ENCODE results near the gene PHLDA3.
A peak's percentile ranks its signal among the peaks of the same experiment; 100 is the strongest.

Gene PHLDA3

DNA sequence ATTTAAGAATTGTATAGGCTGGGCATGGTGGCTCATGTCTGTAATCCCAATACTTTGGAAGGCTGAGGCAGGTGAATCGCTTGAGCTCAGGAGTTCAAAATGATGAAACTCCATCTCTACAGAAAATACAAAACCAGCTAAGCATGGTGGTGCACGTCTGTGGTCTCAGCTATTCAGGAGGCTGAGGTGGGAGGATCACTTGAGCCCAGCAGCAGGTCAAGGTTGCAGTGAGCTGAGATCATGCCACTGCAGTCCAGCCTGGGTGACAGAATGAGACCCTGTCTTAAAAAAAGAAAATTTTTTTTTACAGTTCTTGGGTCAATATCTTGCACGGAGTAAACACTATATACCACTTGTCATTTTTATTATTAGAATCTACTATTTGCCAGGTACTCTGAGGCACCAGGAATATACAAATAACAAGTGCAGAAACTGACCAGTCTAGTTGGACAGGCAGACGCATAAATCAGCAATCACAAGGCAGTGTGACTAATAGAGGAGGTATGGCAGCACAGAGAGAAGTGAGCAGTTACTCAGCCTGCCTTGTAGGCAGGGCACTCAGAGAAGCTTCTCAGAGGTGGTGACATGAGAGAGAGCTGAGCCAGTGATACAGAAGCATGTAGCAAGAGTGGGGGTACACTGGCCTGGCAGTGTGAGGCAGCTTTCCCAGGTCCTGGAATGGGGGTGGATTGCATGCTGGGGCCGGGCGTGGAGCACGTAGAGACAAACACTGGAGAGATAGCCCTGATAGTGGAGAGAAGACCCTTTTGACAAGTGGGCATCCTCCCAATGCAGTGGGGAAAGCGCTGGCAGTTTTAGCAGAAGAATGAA is 8.0 kb downstream of the PHLDA3 start:
- peak; percentile 91 for DNase-seq

DNA sequence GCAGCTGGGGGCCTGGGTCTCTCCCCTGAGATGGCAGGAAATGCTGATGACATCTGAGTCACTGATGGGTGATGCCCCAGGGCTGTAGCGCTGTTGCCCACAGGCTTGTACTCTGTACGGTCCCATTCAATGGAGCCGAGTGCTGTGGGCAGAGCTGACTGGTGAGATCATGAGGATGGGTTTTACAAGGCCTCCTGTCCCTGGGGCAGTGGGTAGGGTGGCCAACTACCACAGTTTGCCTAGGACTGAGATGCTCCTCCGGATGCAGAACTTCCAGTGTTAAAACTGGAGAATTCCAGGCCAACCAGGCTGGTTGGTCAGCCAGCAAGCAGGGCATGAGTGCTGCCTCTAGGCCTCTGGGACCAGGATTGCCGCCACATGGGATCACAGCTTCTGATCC is 9.2 kb downstream of the PHLDA3 start:
- DNase-seq = no peak

GRCh38 chr1:201459052-201459451 is 9.9 kb downstream of the PHLDA3 start:
- DNase-seq = no peak

GRCh38 chr1:201457508-201457960 is 11.5 kb downstream of the PHLDA3 start:
- DNase-seq = no peak

DNA sequence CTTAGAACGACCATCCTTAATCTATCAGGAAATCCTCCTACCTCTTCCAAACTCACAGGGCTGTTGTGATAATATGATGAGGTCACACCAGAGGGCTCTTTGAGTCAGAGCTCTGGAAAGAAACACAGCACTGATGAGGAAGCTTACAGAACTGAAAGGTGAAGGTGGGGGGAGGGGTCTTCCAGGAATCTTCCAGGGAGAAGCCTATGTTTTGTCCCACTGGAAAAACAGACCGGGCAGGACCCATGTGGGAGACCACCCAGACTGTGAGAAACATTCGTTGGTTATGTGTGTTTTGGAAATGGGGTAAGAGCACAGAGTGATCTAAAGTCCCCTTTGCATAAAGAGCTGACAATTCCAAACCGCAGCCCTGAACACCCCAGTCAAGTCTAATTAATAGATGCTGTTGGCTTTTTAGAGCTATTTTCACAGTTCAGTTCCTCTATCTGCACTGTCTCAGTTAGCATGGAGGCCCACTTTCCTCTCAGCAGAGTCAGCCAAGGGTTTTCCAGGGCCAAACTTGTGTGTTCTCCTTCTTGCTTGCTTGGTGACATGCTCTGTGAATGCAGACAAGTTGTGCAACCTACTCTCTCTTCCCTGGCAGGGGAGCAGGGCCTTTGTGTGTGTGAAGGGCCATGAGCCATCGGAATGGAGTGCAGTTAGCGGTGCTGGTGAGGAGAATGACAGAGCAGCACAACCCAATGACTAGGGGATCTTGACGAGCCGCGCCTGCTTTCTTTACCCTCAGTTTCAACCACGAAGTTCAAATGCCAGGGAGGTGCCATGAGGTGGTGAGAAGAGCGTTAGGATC is 12.3 kb downstream of the PHLDA3 start:
- peak; percentile 33 for DNase-seq

DNA sequence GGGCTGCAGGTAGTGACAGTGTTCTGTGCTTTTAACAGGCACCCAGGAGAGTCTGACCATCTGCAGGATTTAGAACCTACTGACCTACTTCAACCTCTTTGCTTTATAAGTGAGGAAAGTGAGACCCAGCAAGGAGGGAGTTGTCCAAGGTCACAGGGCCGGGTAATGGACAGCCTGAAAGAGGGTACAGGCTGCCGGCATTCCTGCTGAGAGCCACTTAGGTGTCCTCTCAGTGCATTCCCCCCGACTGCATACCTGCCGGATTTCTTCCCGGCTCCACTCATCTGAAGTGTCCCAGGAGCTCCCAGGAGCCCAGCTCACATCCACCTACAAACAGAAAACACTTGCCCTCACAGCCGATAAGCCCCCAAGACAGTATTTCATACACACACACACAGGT is 13.9 kb downstream of the PHLDA3 start:
- DNase-seq = no peak

- no peak for DNase-seq
Measured at GRCh38 chr1:201454608-201455007, 14.4 kb downstream of the PHLDA3 start.

- DNase-seq = no peak
Measured at GRCh38 chr1:201452866-201453265, 16.1 kb downstream of the PHLDA3 start.

GRCh38 chr1:201450721-201451291 is 18.2 kb downstream of the PHLDA3 start:
- DNase-seq = no peak

GRCh38 chr1:201448990-201449389 is 20.0 kb downstream of the PHLDA3 start:
- no peak for DNase-seq

- DNase-seq = peak; percentile 84
Measured at GRCh38 chr1:201447903-201448871, 20.8 kb downstream of the PHLDA3 start.

DNA sequence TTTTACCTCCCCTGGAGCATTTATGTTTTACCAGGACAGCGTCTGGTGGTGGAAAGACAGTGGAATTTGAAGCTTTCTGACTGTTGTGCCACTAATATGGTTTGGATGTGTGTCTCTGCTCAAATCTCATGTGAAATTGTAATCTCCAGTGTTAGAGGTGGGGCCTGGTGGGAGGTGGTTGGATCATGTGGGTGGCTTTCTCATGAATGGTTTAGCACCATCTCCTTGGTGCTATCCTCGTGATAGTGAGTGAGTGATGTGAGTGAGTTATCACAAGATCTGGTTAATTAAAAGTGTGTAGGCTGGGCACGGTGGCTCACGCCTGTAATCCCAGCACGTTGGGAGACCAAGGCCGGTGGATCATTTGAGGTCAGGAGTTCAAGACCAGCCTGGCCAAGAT is 23.7 kb downstream of the PHLDA3 start:
- DNase-seq = no peak

DNA sequence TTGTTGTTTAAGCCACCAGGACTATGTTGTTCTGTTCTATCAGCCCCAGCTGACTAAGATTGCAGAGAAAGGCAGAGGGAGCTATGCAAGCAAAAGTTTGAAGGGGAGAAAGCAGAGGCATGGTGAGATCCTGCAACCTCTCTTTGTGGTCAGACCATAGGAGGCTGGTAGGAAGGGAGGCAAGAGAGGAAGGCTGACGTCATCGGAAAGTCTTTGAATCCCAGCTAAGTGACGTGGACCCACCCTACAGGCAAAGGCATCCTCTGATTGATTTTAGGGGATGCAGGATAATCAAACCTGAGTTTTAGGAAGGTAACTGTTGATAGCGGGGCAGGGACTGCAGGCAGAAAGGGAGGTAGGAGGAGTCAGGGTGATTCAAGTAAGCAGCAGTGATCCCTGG is 24.2 kb downstream of the PHLDA3 start:
- DNase-seq = no peak

- no peak for DNase-seq
Measured at GRCh38 chr1:201443747-201444146, 25.2 kb downstream of the PHLDA3 start.

- no peak for DNase-seq
Measured at GRCh38 chr1:201436969-201437368, 32.0 kb downstream of the PHLDA3 start.

DNA sequence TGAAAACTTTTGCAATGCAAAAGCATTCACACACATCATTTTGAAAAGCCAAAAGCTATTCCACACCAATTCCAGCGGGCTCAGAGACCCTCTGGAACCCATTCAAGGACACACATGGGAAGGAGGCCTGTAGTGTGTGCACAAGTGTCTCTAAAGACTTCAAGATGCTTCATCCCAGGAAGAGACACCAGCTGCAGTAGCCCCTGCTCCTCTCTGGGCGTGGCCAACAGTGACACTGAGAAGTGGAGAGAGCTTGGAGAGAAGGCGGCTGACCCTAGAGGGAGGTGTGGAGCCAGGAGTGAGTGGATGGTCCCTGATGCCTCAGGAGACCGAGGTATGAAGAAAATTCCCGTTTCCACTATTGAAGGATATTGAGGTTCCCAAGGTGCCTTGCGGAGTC is 32.6 kb downstream of the PHLDA3 start:
- DNase-seq = peak; percentile 28

GRCh38 chr1:201434266-201434665 is 34.7 kb downstream of the PHLDA3 start:
- DNase-seq = no peak

- no peak for DNase-seq
Measured at GRCh38 chr1:201433609-201434008, 35.4 kb downstream of the PHLDA3 start.

DNA sequence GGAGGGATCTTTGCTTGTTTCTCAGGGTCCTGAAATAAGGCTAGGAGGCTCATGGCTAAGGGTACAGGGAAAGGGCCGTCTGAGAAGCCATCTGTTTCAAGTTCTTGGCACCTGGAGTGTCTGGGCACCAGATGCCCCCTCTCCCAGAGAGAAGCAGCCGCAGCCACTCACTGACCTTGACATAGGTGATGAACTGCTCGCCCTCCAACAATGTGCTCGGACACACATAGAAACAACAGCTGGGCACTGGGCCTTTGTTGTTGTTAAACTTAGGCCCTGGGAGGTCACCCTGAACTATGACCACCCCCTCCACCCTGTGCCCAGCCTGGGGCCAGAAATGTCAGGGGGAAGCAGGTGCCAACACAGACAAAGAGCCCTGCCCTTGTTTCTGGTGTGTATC is 38.2 kb downstream of the PHLDA3 start:
- DNase-seq = no peak

GRCh38 chr1:201429736-201430501 is 39.1 kb downstream of the PHLDA3 start:
- no peak for DNase-seq

DNA sequence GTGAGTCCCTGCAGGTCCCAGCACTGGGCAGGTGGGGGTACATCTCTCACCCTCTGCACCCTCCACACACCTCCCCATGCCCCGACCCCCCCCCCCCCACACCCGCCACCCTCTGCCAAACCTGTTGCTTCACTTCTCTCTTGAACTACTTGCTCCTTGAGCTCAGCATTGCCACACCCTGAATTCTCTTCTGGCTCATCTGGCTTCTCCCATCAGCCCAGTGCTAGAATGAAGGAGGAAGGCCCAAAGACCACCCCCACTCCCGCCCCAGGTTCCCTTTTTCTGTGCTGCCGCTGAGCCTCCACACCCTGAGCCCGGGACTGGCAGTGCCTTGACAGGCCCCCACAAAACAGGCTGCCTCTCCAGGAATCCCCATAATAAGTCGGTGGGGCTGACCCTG is 41.0 kb downstream of the PHLDA3 start:
- no peak for DNase-seq

Data from DMS53 (cell line).